NT2/D1 (cell line): ENCODE measurements around the gene FOXL2NB.

Source experiments
- YY1 ChIP-seq: IDR thresholded peaks from 2 replicates; pipeline ENCODE4 v1.6.1; 2011; ENCODE audit not compliant: insufficient read length, insufficient read depth
- ZNF274 ChIP-seq: IDR thresholded peaks from 2 replicates; pipeline ENCODE4 v1.6.1; 2011; ENCODE audit warnings: mild to moderate bottlenecking, low read depth, low read length

- TF ChIP-seq YY1, result no peak
- TF ChIP-seq ZNF274, result no peak
These were observed 30.2 kb upstream of the FOXL2NB start for GRCh38 chr3:138916824-138917223.
